COLO668 (cell line): ENCODE data around the gene PIK3CA.
"Not testable (repeated sequence)": the region's sequence is repeated elsewhere in the genome, so short reads cannot be mapped to it uniquely, and the experiment has no call there.

Experiments used
- DNase-seq: peaks from one replicate; lab custom pipeline; 2025; ENCODE audit not compliant: unreplicated experiment; lab: John Stamatoyannopoulos, UW

PIK3CA gene

DNA sequence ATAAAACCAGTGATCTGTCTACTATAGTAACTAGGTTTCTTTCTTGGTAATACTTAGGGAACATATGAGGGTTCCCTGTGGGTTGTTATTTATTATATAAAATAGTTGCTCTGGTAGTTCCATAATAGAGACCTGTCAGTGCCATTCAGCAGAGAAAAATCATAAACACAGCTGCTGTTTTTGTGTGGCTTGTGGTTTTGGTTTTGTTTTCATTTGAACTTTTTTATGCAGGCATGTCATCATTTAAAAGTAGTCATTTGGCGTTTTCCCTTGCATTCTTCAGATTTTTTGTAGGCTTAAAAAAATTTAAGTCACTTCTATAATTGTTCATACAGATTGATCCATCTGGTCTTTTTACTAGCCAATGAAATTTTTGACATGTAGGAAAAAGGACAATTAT is 47.9 kb downstream of the PIK3CA start:
- no peak for DNase-seq

GRCh38 chr3:179196700-179197099 is 48.5 kb downstream of the PIK3CA start:
- DNase-seq, result no peak

DNA sequence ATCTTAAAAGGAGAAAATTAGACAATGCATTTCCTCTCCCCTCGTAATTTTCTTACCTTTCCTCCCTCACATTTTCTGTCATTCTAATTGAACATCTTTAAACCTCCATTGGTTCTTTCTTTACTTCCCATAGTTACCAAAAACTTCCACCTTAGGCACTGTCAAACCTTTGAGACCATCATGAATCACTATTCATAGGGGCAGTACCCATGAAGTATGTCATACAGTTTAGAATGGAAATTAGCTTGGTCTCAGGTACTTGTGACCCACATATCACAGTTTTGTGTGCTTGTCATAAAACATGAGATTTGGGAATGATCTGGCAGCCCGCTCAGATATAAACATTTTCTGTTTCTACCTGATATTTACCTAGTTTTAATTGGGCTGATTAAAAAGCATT is 52.6 kb downstream of the PIK3CA start:
- DNase-seq, result no peak

GRCh38 chr3:179215550-179215949 is 67.4 kb downstream of the PIK3CA start:
- DNase-seq, result not testable (repeated sequence)

- DNase-seq, result not testable (repeated sequence)
Measured at GRCh38 chr3:179218213-179218612, 70.1 kb downstream of the PIK3CA start.

DNA sequence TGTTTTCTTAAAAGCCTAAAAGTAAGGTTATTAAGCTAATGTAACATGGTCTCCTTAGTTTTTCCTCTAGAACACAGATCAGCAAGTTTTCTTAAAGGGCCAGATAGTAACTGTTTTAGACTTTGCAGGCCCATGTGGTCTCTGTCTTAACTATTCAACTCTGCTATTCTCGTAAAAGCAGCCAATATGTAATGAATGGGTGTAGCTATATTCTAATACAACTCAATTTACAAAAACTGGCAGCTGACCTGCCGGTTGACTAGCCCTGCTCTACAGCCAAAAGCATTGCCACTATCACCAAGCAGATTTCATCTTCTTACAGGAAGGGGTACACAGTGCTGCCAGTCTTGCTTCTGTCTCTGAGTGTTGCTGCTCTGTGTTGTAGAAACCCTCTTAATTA is 75.4 kb downstream of the PIK3CA start:
- no peak for DNase-seq

- no peak for DNase-seq
Measured at GRCh38 chr3:179224584-179224983, 76.4 kb downstream of the PIK3CA start.

DNA sequence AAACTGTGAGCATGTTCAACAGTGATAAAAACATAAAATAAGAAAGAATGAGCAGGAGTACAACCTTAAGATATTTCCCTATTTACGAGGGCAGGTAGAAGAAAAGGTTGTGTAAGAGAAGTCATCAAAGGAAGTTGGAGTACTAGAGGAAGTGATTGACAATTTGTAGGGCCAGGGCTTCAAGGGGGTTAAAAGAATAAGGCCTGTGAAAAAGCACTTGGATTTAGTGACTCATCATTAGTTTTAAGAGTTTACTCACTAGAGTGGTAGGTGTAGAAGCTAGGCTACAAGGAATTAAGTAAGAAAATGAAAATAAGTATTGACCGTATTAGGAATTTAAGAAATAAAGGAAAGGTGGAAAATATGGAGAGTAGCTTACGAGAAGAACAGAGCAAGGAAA is 79.2 kb downstream of the PIK3CA start:
- DNase-seq, result no peak

DNA sequence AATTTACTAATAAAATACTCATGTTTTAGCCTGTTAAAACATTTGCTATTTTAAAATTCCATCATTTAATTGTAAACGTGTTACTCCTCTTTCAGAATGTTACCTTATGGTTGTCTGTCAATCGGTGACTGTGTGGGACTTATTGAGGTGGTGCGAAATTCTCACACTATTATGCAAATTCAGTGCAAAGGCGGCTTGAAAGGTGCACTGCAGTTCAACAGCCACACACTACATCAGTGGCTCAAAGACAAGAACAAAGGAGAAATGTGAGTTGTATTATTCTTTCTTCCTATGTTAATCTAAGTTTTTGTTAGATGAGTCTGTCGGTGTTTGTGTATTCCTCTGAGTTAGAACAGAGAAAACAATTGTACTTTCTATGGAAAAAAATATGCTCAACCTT is 81.0 kb downstream of the PIK3CA start:
- DNase-seq, result no peak

DNA sequence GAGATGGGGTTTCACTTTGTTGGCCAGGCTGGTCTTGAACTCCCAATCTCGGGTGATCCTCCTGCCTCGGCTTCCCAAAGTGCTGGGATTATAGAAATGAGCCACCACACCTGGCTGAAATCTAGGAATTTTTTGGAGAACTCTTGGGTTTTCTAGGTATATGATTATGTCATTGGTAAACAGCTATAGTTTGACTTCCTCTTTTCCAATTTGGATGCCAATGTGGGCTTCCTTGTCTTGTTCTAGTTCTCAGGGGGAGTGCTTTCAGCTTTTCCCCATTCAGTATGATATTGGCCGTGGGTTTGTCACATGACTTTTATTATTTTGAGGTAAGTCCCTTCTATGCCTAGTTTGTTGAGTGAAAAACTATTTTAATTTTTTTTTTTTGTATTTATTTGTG is 84.9 kb downstream of the PIK3CA start:
- no peak for DNase-seq

- no peak for DNase-seq
Measured at GRCh38 chr3:179234199-179234598, 86.0 kb downstream of the PIK3CA start.

DNA sequence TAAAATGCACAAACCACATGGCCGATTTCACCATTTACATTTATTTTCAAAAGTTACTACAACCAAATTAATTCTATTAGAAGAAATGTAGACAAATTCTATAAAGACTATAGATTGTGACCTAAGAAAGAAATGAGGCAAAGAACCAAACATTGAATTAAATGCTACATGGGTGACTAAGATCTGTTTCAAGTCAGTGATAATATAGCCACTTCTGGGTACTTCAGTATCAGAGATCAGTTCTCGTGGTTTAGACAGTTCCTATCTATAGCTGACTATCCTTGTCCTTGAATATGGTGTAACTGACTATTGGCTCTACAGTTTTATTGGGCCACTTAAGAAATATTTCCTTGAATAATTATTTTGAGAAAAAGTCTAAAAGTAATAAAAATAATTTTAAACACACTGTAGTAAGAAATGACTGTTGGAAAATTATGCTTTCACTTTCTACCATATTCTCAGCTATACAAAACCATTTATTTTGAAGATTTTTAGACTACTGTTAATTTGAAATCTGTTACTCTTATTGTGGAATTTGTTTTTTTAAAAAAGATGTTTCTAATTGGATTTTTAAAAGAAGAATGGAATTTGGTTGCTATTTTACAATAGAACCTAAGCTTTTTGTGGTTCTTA is 88.6 kb downstream of the PIK3CA start:
- DNase-seq, result no peak

DNA sequence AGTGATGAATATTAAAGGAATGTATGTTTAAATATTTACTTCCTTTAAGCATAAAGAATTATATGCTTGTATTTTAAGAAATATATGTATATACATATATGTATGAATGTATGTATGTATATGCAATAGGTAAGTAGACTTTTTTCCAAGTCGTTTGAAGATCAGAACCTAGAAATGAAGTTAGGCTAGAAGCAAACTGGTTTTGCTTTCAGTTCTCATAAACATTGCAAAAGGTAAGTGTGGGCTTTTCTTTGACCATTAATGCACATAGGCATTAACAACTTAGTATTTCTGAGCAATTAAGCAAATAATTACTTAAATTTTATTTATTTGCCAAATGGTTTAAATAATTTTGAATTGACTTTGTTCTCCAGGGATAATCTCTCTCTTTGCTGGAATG is 92.1 kb downstream of the PIK3CA start:
- DNase-seq, result not testable (repeated sequence)

GRCh38 chr3:179242859-179243258 is 94.7 kb downstream of the PIK3CA start:
- DNase-seq, result not testable (repeated sequence)

DNA sequence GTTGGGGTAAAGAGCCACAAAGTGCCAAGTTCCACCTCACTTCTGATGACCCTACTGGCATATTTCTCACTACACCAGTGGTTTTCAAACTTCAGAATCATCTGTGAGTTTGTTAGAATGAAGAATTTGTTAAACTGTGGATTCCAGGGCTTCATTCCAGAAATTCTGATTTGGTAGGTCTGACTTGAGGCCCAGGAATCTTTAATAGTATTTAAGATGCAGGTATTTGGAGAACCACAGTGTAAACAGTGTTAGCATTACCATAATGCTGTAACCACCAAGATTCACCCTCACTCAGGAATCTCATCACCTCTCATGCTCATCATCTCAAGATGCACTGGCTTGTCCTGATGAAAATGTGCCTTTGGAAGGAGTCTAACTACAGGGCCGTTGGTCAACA is 96.7 kb downstream of the PIK3CA start:
- no peak for DNase-seq

- no peak for DNase-seq
Measured at GRCh38 chr3:179247289-179248015, 99.3 kb downstream of the PIK3CA start.

DNA sequence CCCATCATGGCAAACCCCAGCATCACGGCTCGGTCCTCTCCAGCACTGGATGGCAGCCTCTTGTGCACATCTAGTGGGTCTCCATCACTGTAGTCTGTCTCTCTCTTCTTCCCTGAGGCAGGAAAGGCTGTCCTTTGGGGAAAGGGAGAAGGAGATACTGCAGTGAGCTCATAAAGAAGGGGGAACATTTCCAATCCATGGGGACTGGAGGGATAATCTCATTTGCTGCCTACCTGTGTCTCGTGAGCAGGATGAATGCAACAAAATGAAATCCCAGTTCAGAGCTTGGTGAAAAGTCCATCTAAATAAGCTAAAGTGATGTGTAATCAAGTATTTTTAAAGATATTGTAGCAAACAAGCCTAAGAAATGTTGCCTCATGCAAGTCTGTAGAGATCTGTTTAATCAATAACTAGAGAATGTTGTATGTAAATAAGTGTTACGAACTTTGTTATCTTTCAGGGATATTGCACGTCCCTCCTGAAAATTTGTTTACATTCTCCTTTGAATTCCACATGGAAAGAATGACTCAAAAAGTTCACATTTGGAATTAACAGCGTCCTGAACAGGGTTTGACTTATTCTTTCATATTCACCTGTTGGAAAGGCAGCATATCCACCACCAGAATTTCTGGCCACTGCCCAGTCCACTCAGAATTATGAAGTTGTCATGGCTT is 102.8 kb downstream of the PIK3CA start, which contains the start of gene KCNMB3:
TSS of gene KCNMB3 (minus strand) at position 312 of the 674 bp plus-strand sequence. CDS start at position 188, 124 bp downstream.
- DNase-seq, result no peak

GRCh38 chr3:179256813-179257212 is 108.7 kb downstream of the PIK3CA start:
- no peak for DNase-seq

GRCh38 chr3:179257742-179258141 is 109.6 kb downstream of the PIK3CA start:
- DNase-seq, result not testable (repeated sequence)

- DNase-seq, result no peak
Measured at GRCh38 chr3:179258820-179259219, 110.7 kb downstream of the PIK3CA start.

GRCh38 chr3:179259959-179260756 is 112.0 kb downstream of the PIK3CA start:
- not testable (repeated sequence) for DNase-seq
